Heart left ventricle (tissue), 16 donors: ENCODE measurements around the gene CKAP2. TPM values are rescaled to one million over a fixed set of nuclear protein-coding genes. Genes with fewer than 3 reads are reported as not detected.
"Not testable (repeated sequence)": the region's sequence is repeated elsewhere in the genome, so short reads cannot be mapped to it uniquely, and the experiment has no call there.

Experiments
- ATAC-seq, 4 donors: fragments of 200-7000 bp; cut with Tn5 transposase; one replicate each; pipeline ENCODE4 v1.9.1; 2020 to 2022; ENCODE audit warnings: moderate library complexity in 4 of 4, mild to moderate bottlenecking in 3 of 4, moderate number of reproducible peaks in 1 of 4
- DNase-seq, 5 donors: peaks; one replicate each; pipeline ENCODE4 v3.0.0-alpha.2; 2020
- H3K27ac ChIP-seq, 12 donors: fragments of 200-600 bp; sonication (generic) in 4 of 12; one replicate each; pipeline versions ENCODE4 v1.5.0 to v1.8.0; 2016 to 2022; ENCODE audit warnings: mild to moderate bottlenecking in 2 of 12
- H3K27me3 ChIP-seq, 9 donors: fragments of 200-600 bp; sonication (generic) in 2 of 9; one replicate each; pipeline versions ENCODE4 v1.5.1 to v1.8.0; 2016 to 2022; ENCODE audit warnings: mild to moderate bottlenecking in 3 of 9
- H3K36me3 ChIP-seq, 9 donors: fragments of 200-600 bp; sonication (generic) in 2 of 9; one replicate each; pipeline versions ENCODE4 v1.5.0 to v1.8.0; 2018 to 2022; ENCODE audit warnings: mild to moderate bottlenecking in 2 of 9
- H3K4me1 ChIP-seq, 12 donors: fragments of 200-600 bp; sonication (generic) in 4 of 12; one replicate each; pipeline versions ENCODE4 v1.5.0 to v1.8.0; 2016 to 2022; ENCODE audit warnings: mild to moderate bottlenecking in 3 of 12
- H3K4me3 ChIP-seq, 12 donors: fragments of 200-600 bp; sonication (generic) in 4 of 12; one replicate each; pipeline versions ENCODE4 v1.5.0 to v1.8.0; 2017 to 2022; ENCODE audit warnings: mild to moderate bottlenecking in 9 of 12, moderate library complexity in 4 of 12
- H3K9me3 ChIP-seq, 12 donors: fragments of 200-600 bp; sonication (generic) in 4 of 12; one replicate each; pipeline versions ENCODE4 v1.5.0 to v1.8.0; 2016 to 2022; ENCODE audit warnings: mild to moderate bottlenecking in 1 of 12
- POLR2A ChIP-seq, 2 donors: fragments of 450-650 bp; IDR thresholded peaks; one replicate each; pipeline ENCODE4 v1.6.1; 2017; ENCODE audit warnings: antibody characterized with exemption in 2 of 2, mild to moderate bottlenecking in 2 of 2, moderate library complexity in 2 of 2
- WGBS, 4 donors: extraction: QIAGEN DNeasy Blood & Tissue Kit in 2 of 4; methylation state at CpG; one replicate each; pipeline versions ENCODE4 v1.1.5 to v1.1.7; 2013 to 2018; 5-methylcytosine and 5-hydroxymethylcytosine counted together
- intact Hi-C, 10 donors: fragments of 100-400 bp; cut with DNase I; formaldehyde crosslinking; loops; one replicate each; pipeline versions ENCODE4 v1.11.1 to v1.14.2; 2022
- long read RNA-seq, 3 donors: library from polyadenylated mRNA; unstranded; transcript quantifications; one replicate each; pipeline ENCODE4 v2.0.0, GENCODE V29; 2020 to 2021
- polyA plus RNA-seq, 2 donors: library from polyadenylated mRNA; stranded (reverse); fragments of 200-250 nt; gene quantifications; one replicate each; pipeline ENCODE4 v1.2.3, GENCODE V29; 2013
- total RNA-seq, 9 donors: library from RNA; depleted of rRNA in 2 of 9; stranded (reverse); fragments of >200 nt in 2 of 9; fragmentation: NEBNext Ultra II Directional in 3 of 9; extraction: Animal tissue kit (Norgen Biotek cat#: 25700) in 3 of 9; gene quantifications; one replicate each; pipeline versions ENCODE4 v1.1.0 to v1.2.4, GENCODE V29; 2016 to 2023
- TF ChIP-seq, protein P1 (sequence below), 12 donors: fragments of 200-600 bp; sonication (generic) in 4 of 12; IDR thresholded peaks; one replicate each; pipeline versions ENCODE4 v1.5.0 to v1.8.0; 2018 to 2022; ENCODE audit warnings: antibody characterized with exemption in 12 of 12, mild to moderate bottlenecking in 5 of 12
- donor health status: ischemic (EF 13 %, LVEDD 7.1; RV severe dilation, severe dysfunction).
- donor health status: healthy with polysubstance abuse.
- donor health status: DM: no; HTN: yes; CAD: no.
- donor health status: DM: no; HTN: no; CAD: no.
- donor health status: ischemic (EF 25% LVEDD 6.9; RV normal size, moderate dysfunction).
- donor health status: ischemic (EF 25% LVEDD 5.7; RV mildly dilated, moderate dysfunction).
- donor health status: healthy.
- donor health status: DM: yes; HTN: yes; CAD: no.
- donor health status: ischemic (EF 35%, LVEDD 5.7; RV mildly dilated, moderate dysfunction).
- donor health status: nonischemic (EF 11% LVEDD 7.7; RV severe dilation, severe dysfunction).
- donor health status: DM: yes; HTN: yes; CAD: no.
- donor health status: PGD.
- donor health status: ischemic (EF 29% LVEDD 5.4; RV normal size, mild dysfunction).
- donor health status: nonischemic (EF 23%, LVEDD 6.1; RV moderate dilation, normal function).

CKAP2 gene, protein sequence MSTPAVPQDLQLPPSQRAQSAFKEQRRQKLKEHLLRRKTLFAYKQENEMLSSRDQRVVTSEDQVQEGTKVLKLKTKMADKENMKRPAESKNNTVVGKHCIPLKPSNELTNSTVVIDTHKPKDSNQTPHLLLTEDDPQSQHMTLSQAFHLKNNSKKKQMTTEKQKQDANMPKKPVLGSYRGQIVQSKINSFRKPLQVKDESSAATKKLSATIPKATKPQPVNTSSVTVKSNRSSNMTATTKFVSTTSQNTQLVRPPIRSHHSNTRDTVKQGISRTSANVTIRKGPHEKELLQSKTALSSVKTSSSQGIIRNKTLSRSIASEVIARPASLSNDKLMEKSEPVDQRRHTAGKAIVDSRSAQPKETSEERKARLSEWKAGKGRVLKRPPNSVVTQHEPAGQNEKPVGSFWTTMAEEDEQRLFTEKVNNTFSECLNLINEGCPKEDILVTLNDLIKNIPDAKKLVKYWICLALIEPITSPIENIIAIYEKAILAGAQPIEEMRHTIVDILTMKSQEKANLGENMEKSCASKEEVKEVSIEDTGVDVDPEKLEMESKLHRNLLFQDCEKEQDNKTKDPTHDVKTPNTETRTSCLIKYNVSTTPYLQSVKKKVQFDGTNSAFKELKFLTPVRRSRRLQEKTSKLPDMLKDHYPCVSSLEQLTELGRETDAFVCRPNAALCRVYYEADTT
- total RNA-seq (10 to 100 TPM in 4 of 9 donors, 1 to 10 TPM in 5; 5.0 to 16.1 (median 9.3) TPM), polyA plus RNA-seq (1 to 10 TPM; 1.4 to 3.9 TPM)
- long read RNA-seq, donor 1, partial matches to known transcripts, result 4 of 6 reads
- long read RNA-seq, donor 1, other reads (novel, unspliced or antisense), result 0 of 6 reads
- long read RNA-seq, donor 2, partial matches to known transcripts, result 14 of 20 reads
- long read RNA-seq, donor 2, other reads (novel, unspliced or antisense), result 0 of 20 reads
- long read RNA-seq, donor 3, transcript CKAP2-201 (9 exons, 3,375 nt), result major isoform, 5 of 9 reads
- long read RNA-seq, donor 3, partial matches to known transcripts, result 4 of 9 reads
- long read RNA-seq, donor 3, other reads (novel, unspliced or antisense), result 0 of 9 reads

DNA sequence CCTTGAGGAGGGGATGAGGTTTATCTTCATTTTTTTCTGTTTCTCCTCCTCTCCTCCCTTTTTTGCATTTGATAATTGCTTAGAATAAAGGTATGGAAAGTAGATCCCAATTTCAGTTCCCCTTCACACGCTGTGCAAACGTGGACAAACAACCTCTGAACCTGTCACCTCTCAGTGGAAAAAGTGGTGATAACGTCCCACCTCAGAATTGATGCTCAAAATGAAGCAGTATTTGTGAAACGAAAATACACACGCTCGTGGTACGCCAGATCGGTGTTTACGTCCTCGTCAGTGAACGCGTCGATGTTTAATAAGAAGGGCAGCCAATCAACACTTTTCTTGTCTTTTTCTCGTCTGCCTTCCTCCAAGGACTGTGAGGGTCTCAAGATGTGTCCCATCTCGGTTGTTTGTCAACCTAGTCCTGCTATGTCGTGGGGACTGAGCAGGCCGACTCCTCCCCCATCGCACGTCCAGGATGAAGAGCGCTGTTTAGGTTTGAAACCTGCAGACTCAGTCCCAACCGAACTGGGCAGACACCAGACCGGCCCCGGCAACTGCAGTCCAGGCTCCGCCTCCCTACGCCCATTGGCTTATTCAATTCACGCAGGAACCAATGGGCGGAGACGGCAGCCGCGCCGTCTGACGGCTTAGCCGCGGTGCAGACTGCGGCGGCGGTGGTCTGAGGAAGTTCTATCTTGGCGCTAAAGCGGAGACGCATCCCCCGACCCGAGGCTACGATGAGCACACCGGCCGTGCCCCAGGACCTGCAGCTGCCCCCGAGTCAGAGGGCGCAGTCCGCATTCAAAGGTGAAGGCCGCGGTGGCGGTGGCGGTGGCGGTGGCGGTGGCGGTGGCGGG is at the start of gene CKAP2:
Gene CKAP2 (plus strand): TSS at position 659 of the 857 bp plus-strand sequence. CDS start 79 bp downstream, at position 738.
- ATAC-seq, result peak; percentile 93 to 95 (median 94)
- intact Hi-C loops, result loop anchor here in 9 of 10 donors (5.0 to 10.0 kb wide), 12 partner anchors 48 to 453 kb away; partner anchors contain the start of genes SUGT1 (in 4 of the 9), NEK3 (in 2 of the 9), ALG11 (in 1 of the 9) and ATP7B (in 1 of the 9)

DNA sequence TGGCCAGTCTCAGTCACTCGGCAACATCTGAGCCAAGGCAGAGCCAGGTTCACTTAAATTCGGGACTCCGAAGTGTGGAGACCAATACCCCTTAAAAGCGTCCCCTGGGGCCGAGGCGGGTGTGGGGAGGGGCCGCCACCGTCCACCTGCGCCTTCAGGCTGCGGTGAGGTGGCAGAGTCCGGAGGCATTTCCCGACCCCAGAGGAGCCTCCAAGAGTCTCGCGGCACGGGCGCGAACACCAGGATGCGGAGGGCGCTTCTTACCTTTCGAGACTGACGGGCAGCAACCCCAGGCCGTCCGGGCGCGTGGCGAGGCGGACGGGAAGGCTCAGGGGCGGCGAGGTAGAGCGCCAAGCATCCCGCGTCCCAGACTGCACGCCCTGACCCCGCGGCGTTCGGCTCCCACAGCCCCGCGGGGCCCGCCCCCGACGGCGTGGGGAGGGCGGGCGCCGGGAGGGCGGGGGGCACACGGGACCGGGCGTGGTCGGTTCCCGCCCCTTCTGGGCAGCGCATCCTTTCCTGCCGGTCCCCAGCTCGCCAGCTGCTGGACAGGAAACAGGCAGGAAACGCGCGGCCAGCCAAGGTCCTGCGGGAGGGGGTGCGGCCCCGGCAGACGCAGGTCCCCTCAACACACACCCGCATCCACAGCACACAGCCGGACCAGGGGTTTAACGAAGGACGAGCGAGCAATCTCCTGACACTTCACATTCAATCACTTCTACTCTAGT is 49.3 kb upstream of the CKAP2 start, which contains the start of gene THSD1:
Gene THSD1 (minus strand): TSS at position 406 of the 728 bp plus-strand sequence. CDS start 3,572 bp downstream, outside the sequence.
- no peaks in the 10 kb centered on the region for H3K9me3 ChIP-seq
- peaks cover 0 to 20% (median 11%) of the 10 kb centered on the region in 9 donors for H3K36me3 ChIP-seq
- TF ChIP-seq, protein P1, sequence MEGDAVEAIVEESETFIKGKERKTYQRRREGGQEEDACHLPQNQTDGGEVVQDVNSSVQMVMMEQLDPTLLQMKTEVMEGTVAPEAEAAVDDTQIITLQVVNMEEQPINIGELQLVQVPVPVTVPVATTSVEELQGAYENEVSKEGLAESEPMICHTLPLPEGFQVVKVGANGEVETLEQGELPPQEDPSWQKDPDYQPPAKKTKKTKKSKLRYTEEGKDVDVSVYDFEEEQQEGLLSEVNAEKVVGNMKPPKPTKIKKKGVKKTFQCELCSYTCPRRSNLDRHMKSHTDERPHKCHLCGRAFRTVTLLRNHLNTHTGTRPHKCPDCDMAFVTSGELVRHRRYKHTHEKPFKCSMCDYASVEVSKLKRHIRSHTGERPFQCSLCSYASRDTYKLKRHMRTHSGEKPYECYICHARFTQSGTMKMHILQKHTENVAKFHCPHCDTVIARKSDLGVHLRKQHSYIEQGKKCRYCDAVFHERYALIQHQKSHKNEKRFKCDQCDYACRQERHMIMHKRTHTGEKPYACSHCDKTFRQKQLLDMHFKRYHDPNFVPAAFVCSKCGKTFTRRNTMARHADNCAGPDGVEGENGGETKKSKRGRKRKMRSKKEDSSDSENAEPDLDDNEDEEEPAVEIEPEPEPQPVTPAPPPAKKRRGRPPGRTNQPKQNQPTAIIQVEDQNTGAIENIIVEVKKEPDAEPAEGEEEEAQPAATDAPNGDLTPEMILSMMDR (IDR thresholded peaks at IDR 0.05), result no peak
- peak in 1 of 2 donors; percentile 59 for TF ChIP-seq POLR2A (IDR thresholded peaks at IDR 0.05)
- peaks cover 0 to 19% (median 11%) of the 10 kb centered on the region in 12 donors for H3K4me1 ChIP-seq
- peak within 1 kb of the TSS; percentile 35 to 91 (median 76) for H3K27ac ChIP-seq
- WGBS, 4 donors, result 1 to 4% (median 2%) methylated on average over 20 to 68 of the region's 68 CpGs
- intact Hi-C loops, result loop anchor here in 8 of 10 donors (1.0 to 5.0 kb wide), 6 partner anchors 23 to 46 kb away; partner anchors contain the start of gene VPS36 (in 4 of the 8)
- peak within 1 kb of the TSS; percentile 45 to 88 (median 72) for H3K4me3 ChIP-seq
- H3K27me3 ChIP-seq, result peaks cover 0 to 13% (median 0%) of the 10 kb centered on the region in 9 donors
- DNase-seq (peak; percentile 84 to 89 (median 86)), ATAC-seq (peak; percentile 76 to 97 (median 94))

More for the DNA sequence above, at the start of gene CKAP2:
- H3K4me1 ChIP-seq, result peaks cover 0 to 32% (median 10%) of the 10 kb centered on the region in 12 donors
- DNase-seq, result peak; percentile 92 to 96 (median 95)
- no peaks in the 10 kb centered on the region for H3K9me3 ChIP-seq
- H3K36me3 ChIP-seq, result peaks cover 0 to 14% (median 0%) of the 10 kb centered on the region in 9 donors
- peak within 1 kb of the TSS; percentile 57 to 94 (median 86) for H3K27ac ChIP-seq
- H3K4me3 ChIP-seq, result peak within 1 kb of the TSS; percentile 65 to 90 (median 78)
- peak in 1 of 2 donors; percentile 78 for TF ChIP-seq POLR2A (IDR thresholded peaks at IDR 0.05)
- TF ChIP-seq, protein P1 (IDR thresholded peaks at IDR 0.05), result peak in 1 of 12 donors; percentile 15
- no peaks in the 10 kb centered on the region for H3K27me3 ChIP-seq
- WGBS, 4 donors, result 0 to 1% (median 0%) methylated on average over 45 to 56 of the region's 56 CpGs

DNA sequence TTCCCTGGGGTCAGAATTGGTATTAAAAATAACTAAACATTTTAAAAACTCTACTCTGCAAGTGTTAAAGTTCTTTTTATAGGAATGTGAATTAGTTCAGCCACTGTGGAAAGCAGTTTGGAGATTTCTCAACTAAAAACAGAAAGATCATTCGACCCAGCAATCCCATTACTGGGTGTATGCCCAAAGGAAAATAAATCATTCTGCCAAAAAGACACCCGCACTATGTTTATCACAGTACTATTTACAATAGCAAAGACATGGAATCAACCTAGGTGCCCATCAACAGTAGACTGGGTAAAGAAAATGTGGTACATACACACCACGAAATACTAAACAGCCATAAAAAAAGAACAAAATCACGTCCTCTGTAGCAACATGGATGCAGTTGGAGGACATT is 48.6 kb upstream of the CKAP2 start:
- WGBS, 4 donors, result 60 to 67% (median 65%) methylated on average over 4 of the region's 4 CpGs
- Histone ChIP-seq H3K27ac (peak overlapping the region; percentile 35 to 87 (median 76)), H3K27me3 (peaks cover 0 to 13% (median 0%) of the 10 kb centered on the region in 9 donors), H3K36me3 (peaks cover 0 to 24% (median 15%) of the 10 kb centered on the region in 9 donors), H3K4me1 (peaks cover 0 to 19% (median 11%) of the 10 kb centered on the region in 12 donors), H3K9me3 (no peaks in the 10 kb centered on the region), H3K4me3 (peak overlapping the region in 9 of 12 donors; percentile 45 to 88 (median 72))
- no peak for ATAC-seq
- no peak for DNase-seq
- TF ChIP-seq POLR2A (IDR thresholded peaks at IDR 0.05), result no peak
- TF ChIP-seq, protein P1 (IDR thresholded peaks at IDR 0.05), result no peak
- intact Hi-C loops, result loop anchor here in 5 of 10 donors (1.0 to 5.0 kb wide), 4 partner anchors 22 to 46 kb away; partner anchors contain the start of gene VPS36 (in 2 of the 5)

DNA sequence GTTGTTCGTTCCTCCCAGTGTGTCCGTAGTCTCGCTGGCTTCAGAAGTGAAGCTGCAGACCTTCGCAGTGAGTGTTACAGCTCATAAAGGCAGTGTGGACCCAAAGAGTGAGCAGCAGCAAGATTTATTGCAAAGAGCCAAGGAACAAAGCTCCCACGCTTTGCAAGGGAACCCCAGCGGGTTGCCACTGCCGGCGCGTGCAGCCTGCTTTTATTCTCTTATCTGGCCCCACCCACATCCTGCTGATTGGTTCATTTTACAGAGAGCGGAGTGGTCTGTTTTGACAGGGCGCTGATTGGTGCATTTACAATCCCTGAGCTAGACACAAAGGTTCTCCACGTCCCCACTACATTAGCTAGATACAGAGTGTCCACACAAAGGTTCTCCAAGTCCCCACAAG is 47.8 kb upstream of the CKAP2 start:
- ATAC-seq, DNase-seq, H3K27ac ChIP-seq, H3K4me3 ChIP-seq, H3K9me3 ChIP-seq: not testable (repeated sequence)
- H3K27me3 ChIP-seq, result peaks cover 0 to 13% (median 0%) of the 10 kb centered on the region in 9 donors
- intact Hi-C loops, result loop anchor here in 4 of 10 donors (2.0 to 5.0 kb wide), 3 partner anchors 21 to 45 kb away; partner anchors contain the start of gene VPS36 (in 1 of the 4)
- peaks cover 0 to 19% (median 11%) of the 10 kb centered on the region in 12 donors for H3K4me1 ChIP-seq
- WGBS, 4 donors, result 93 to 97% (median 96%) methylated on average over 12 of the region's 12 CpGs
- peaks cover 0 to 26% (median 19%) of the 10 kb centered on the region in 9 donors for H3K36me3 ChIP-seq

DNA sequence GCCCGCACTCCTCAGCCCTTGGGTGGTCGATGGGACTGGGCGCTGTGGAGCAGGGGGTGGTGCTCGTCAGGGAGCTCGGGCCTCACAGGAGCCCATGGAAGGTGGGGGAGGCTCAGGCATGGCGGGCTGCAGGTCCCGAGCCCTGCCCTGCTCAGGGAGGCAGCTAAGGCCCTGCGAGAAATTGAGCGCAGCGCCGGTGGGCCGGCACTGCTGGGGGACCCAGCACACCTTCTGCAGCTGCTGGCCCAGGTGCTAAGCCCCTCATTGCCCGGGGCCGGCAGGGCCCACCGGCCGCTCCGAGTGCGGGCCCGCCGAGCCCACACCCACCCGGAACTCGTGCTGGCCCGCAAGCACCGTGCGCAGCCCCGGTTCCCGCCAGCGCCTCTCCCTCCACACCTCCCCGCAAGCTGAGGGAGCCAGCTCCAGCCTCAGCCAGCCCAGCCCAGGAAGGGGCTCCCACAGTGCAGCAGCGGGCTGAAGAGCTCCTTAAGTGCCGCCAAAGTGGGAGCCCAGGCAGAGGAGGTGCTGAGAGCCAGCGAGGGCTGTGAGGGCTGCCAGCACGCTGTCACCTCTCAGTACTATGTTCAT is 47.1 kb upstream of the CKAP2 start:
- H3K4me3 ChIP-seq, DNase-seq, ATAC-seq, H3K9me3 ChIP-seq, H3K27ac ChIP-seq: not testable (repeated sequence)
- 92 to 97% (median 95%) methylated on average over 13 to 33 of the region's 33 CpGs for WGBS, 4 donors
- Histone ChIP-seq H3K36me3 (peaks cover 0 to 33% (median 26%) of the 10 kb centered on the region in 9 donors), H3K4me1 (peaks cover 0 to 19% (median 11%) of the 10 kb centered on the region in 12 donors), H3K27me3 (peaks cover 0 to 13% (median 0%) of the 10 kb centered on the region in 9 donors)
- intact Hi-C loops, result loop anchor here in 3 of 10 donors (5.0 kb wide), 2 partner anchors 39 to 44 kb away; partner anchors contain the start of gene VPS36 (in 1 of the 3)
